ENCODE results near the gene MRAP. TPM values are rescaled to one million over a fixed set of nuclear protein-coding genes. Genes with fewer than 3 reads are reported as not detected.

The MRAP gene
- total and polyA plus RNA-seq, 12 donors = 13.4 to 769 (median 105) TPM

GRCh38 chr21:32335601-32336575 lies 37.2 kb downstream of the MRAP start:
- Histone ChIP-seq H3K27ac (peak overlapping the region in 2 of 5 donors; percentile 30 to 66), H3K4me1 (replicated peaks in 1 of 2) (no peaks in the 10 kb centered on the region), H3K27me3 (no peaks in the 10 kb centered on the region), H3K36me3 (replicated peaks in 1 of 2) (peaks cover 0 to 69% of the 10 kb centered on the region in 2 donors), H3K9me3 (replicated peaks in 1 of 3) (no peaks in the 10 kb centered on the region), H3K4me3 (no peak overlapping the region)
- TF ChIP-seq POLR2A (IDR thresholded peaks at IDR 0.05) (no peak), CTCF (IDR thresholded peaks at IDR 0.05) (no peak)
- WGBS, 4 donors = 66 to 86% (median 83%) methylated on average over 20 to 27 of the region's 27 CpGs
- DNase-seq = peak in 1 of 7 donors; percentile 51
- intact Hi-C loops (cut with DNase I) = no loop called here

- peak in 1 of 7 donors; percentile 50 for DNase-seq
- H3K4me1 ChIP-seq (replicated peaks in 1 of 2) = no peaks in the 10 kb centered on the region
- H3K4me3 ChIP-seq = no peak overlapping the region
- H3K36me3 ChIP-seq (replicated peaks in 1 of 2) = peaks cover 0 to 68% of the 10 kb centered on the region in 2 donors
- WGBS, 4 donors = 38 to 55% (median 49%) methylated on average over 1 of the region's 1 CpG
- intact Hi-C loops (cut with DNase I) = no loop called here
- H3K9me3 ChIP-seq (replicated peaks in 1 of 3) = no peaks in the 10 kb centered on the region
- TF ChIP-seq CTCF (IDR thresholded peaks at IDR 0.05) = no peak
- H3K27me3 ChIP-seq = no peaks in the 10 kb centered on the region
- H3K27ac ChIP-seq = peak overlapping the region in 2 of 5 donors; percentile 27 to 30
Measured at GRCh38 chr21:32336711-32337110, 38.1 kb downstream of the MRAP start.

- H3K4me3 ChIP-seq = no peak overlapping the region
- no peaks in the 10 kb centered on the region for H3K9me3 ChIP-seq (replicated peaks in 1 of 3)
- WGBS, 4 donors = 93 to 96% (median 94%) methylated on average over 8 of the region's 8 CpGs
- H3K4me1 ChIP-seq (replicated peaks in 1 of 2) = no peaks in the 10 kb centered on the region
- H3K27ac ChIP-seq = peak overlapping the region in 2 of 5 donors; percentile 27 to 30
- TF ChIP-seq CTCF (IDR thresholded peaks at IDR 0.05) (no peak), POLR2A (IDR thresholded peaks at IDR 0.05) (no peak)
- peaks cover 0 to 66% of the 10 kb centered on the region in 2 donors for H3K36me3 ChIP-seq (replicated peaks in 1 of 2)
- DNase-seq = peak in 1 of 7 donors; percentile 42
- H3K27me3 ChIP-seq = no peaks in the 10 kb centered on the region
- intact Hi-C loops (cut with DNase I) = no loop called here
Measured at GRCh38 chr21:32337206-32337605, 38.6 kb downstream of the MRAP start.

- TF ChIP-seq CTCF (IDR thresholded peaks at IDR 0.05) = no peak
- intact Hi-C loops (cut with DNase I) = no loop called here
- H3K4me1 ChIP-seq (replicated peaks in 1 of 2) = no peaks in the 10 kb centered on the region
- WGBS, 4 donors = 89 to 95% (median 92%) methylated on average over 23 of the region's 23 CpGs
- H3K9me3 ChIP-seq (replicated peaks in 1 of 3) = no peaks in the 10 kb centered on the region
- peak in 2 of 7 donors; percentile 11 to 47 for DNase-seq
- no peaks in the 10 kb centered on the region for H3K27me3 ChIP-seq
- no peak overlapping the region for H3K27ac ChIP-seq
- no peak overlapping the region for H3K4me3 ChIP-seq
- H3K36me3 ChIP-seq (replicated peaks in 1 of 2) = peaks cover 0 to 74% of the 10 kb centered on the region in 2 donors
Measured at GRCh38 chr21:32338209-32338921, 39.7 kb downstream of the MRAP start.

All from adrenal gland (tissue), 12 donors.